ENCODE data around the gene ALX4.

DNA sequence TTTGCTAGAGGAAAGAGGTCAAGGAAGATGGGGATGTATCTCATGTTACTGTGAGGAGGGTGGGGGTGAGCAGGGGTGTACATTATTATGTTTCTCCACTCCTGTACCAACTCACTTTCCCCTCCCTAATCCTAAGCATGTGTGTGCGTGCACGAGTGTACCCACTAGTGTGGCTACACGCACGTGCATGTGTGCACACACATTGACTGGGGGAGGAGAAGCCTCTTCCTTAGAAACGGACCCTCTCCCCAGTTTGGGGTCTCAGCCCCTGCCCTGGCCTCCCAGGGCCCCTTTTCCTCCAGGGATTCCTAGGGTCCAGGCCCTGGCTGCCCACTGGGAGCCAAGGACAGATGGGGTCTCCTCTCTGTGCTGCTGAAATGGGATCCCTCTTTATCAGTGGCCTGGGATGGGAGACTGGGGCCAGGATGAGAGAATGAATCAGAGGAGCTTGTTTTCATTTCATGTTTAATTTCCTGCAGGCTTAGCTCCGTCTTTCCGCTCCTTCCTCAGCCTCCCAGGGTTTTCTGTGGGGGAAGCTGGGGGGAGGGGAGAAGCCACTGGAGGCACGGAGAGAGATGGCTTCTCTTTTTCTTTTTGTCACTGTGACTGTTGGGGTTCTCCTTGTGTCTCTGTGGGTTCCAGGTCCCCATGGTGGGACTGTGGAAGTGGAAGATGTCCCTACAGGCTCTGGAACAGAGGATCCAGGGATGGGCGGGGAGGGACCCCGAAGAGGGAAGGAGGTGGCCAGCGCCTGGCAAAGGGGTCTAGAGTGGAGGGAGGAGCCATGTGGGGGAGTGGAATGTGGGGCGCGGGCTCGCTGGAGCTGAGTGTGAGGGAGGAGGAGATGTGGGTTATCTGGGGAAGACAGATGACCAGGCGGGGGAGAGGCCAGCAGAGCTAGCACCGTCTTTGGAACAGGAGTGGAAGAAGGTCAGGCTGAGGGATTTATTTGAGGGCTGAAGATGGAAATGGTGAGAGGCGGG is 40.3 kb downstream of the ALX4 start:
- TF ChIP-seq POLR2A (IDR thresholded peaks at IDR 0.05) (no peak), POLR2AphosphoS5 (IDR thresholded peaks at IDR 0.05) (no peak)
- TF ChIP-seq, protein P1, sequence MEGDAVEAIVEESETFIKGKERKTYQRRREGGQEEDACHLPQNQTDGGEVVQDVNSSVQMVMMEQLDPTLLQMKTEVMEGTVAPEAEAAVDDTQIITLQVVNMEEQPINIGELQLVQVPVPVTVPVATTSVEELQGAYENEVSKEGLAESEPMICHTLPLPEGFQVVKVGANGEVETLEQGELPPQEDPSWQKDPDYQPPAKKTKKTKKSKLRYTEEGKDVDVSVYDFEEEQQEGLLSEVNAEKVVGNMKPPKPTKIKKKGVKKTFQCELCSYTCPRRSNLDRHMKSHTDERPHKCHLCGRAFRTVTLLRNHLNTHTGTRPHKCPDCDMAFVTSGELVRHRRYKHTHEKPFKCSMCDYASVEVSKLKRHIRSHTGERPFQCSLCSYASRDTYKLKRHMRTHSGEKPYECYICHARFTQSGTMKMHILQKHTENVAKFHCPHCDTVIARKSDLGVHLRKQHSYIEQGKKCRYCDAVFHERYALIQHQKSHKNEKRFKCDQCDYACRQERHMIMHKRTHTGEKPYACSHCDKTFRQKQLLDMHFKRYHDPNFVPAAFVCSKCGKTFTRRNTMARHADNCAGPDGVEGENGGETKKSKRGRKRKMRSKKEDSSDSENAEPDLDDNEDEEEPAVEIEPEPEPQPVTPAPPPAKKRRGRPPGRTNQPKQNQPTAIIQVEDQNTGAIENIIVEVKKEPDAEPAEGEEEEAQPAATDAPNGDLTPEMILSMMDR (IDR thresholded peaks at IDR 0.05), result no peak
